ENCODE measurements around the gene DNAJC9. TPM values are rescaled to one million over a fixed set of nuclear protein-coding genes. Genes with fewer than 3 reads are reported as not detected.

Gene DNAJC9
- total RNA-seq, 4 donors from 2014 or later, result 13.8 to 47.0 (median 17.0) TPM

DNA sequence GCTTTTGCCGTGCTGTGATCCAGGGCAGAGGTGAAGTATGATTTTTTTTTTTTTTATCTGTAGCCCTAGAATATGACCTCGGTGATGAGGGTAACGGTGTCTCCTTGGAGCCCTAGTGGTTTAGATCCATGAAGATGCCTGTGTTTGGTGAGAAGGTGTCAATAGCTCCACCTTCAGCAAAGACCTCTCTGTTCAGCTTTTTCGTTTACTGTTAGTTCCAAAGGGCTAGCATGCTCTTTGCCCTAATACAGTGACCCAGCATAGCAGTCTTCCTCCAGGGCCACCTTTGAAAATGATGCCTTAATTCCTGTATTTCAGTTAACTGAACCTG, 6.1 kb upstream of the DNAJC9 start:
- no peak for DNase-seq
- TF ChIP-seq POLR2A (IDR thresholded peaks at IDR 0.05), result no peak
- TF ChIP-seq, protein P1, sequence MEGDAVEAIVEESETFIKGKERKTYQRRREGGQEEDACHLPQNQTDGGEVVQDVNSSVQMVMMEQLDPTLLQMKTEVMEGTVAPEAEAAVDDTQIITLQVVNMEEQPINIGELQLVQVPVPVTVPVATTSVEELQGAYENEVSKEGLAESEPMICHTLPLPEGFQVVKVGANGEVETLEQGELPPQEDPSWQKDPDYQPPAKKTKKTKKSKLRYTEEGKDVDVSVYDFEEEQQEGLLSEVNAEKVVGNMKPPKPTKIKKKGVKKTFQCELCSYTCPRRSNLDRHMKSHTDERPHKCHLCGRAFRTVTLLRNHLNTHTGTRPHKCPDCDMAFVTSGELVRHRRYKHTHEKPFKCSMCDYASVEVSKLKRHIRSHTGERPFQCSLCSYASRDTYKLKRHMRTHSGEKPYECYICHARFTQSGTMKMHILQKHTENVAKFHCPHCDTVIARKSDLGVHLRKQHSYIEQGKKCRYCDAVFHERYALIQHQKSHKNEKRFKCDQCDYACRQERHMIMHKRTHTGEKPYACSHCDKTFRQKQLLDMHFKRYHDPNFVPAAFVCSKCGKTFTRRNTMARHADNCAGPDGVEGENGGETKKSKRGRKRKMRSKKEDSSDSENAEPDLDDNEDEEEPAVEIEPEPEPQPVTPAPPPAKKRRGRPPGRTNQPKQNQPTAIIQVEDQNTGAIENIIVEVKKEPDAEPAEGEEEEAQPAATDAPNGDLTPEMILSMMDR (IDR thresholded peaks at IDR 0.05), result no peak
- no peaks in the 10 kb centered on the region for H3K27me3 ChIP-seq
- peak overlapping the region; percentile 84 to 92 (median 88) for H3K27ac ChIP-seq
- peak overlapping the region; percentile 67 to 79 (median 68) for H3K4me3 ChIP-seq
- no peaks in the 10 kb centered on the region for H3K9me3 ChIP-seq
- H3K4me1 ChIP-seq, result peaks cover 0 to 24% (median 8%) of the 10 kb centered on the region in 4 donors
- peaks cover 0 to 21% (median 0%) of the 10 kb centered on the region in 3 donors for H3K36me3 ChIP-seq

DNA sequence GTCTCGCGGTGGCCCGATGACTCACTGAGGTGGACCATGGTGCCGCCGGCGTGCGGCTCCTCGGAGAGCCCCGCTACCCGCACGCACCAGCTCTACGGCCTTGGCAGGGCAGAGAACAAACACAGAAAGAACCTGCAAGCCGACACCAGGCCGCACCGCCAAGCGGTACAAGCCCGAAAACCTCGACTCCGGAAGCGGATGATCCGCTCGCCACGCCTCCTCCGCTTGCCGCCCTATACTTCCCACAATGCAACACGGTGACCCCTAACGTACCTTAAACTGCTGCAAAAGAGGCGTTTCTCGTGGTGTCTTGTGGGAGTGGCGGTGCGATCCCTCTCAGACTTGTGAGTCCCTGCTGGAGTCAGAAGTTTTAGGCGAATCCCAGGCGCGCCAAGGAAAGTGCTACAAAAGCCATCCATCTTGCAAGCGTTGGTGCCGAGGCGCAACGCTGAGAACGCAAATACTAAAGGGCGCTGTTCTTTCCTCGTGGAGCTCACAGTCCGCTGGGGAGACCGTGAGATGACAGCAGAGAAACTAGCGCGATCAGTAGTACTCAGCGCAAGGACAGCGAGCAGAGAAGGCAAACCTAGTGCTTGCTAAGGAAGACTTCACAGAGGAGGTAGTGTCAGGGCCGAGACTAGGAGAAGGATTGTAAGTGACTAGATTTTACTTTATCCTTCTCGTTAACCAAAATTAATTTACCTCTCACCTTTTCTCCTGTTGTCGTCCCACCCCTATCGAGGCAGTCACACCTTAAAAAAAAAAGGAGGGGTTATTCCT, 5.6 kb upstream of the DNAJC9 start, which contains the start of gene MRPS16:
Gene MRPS16 (minus strand): TSS at position 200 of the 780 bp plus-strand sequence. CDS start 162 bp downstream, at position 38.
- Histone ChIP-seq H3K9me3 (no peaks in the 10 kb centered on the region), H3K4me3 (peak within 1 kb of the TSS; percentile 67 to 79 (median 68)), H3K27ac (peak within 1 kb of the TSS; percentile 84 to 92 (median 88)), H3K36me3 (peaks cover 0 to 21% (median 0%) of the 10 kb centered on the region in 3 donors), H3K27me3 (no peaks in the 10 kb centered on the region), H3K4me1 (peaks cover 0 to 28% (median 9%) of the 10 kb centered on the region in 4 donors)
- DNase-seq, result peak; percentile 93 to 98 (median 95)
- peak; percentile 72 to 76 for TF ChIP-seq POLR2A (IDR thresholded peaks at IDR 0.05)
- TF ChIP-seq, protein P1 (IDR thresholded peaks at IDR 0.05), result no peak

DNA sequence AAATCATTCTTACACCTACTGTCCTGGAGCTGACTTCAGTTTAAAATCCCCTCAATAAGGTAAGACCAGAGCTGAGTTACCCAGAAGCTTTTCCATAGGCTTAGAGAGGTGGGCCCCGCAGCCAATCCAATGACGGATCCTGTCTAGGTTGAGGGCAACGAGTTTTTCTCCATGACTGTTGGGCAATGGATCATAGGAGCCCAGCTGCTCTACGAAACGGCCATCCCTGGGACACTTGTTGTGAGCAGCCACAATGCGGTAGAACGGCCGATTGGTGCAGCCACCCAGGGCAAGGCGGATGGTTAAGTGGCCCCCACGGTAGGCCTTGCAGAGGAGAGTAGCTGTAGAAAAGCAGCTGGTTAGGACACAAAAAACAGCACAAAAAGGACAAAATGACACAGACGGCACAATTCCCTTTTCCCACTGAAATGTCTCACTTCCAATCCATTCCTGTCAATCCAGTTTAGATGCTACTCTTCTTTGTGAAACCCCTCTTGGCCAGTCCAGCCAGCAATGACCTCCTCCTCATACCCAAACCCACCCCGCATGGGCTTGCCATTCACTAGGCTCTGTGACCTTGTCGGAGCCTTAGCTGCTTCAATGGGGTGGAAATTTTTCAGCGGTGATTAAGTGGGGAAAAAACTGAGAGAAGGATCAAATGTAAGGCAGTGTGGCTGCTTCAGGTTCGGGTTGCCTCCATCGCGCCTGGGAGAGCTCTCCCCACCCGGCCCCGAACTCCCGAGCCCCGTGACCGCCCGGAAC, 4.8 kb upstream of the DNAJC9 start:
- TF ChIP-seq, protein P1 (IDR thresholded peaks at IDR 0.05), result no peak
- TF ChIP-seq POLR2A (IDR thresholded peaks at IDR 0.05), result no peak
- H3K27me3 ChIP-seq, result no peaks in the 10 kb centered on the region
- H3K4me3 ChIP-seq, result peak overlapping the region; percentile 67 to 79 (median 68)
- peaks cover 0 to 30% (median 10%) of the 10 kb centered on the region in 4 donors for H3K4me1 ChIP-seq
- H3K27ac ChIP-seq, result peak overlapping the region; percentile 84 to 92 (median 88)
- H3K36me3 ChIP-seq, result peaks cover 0 to 21% (median 0%) of the 10 kb centered on the region in 3 donors
- no peak for DNase-seq
- H3K9me3 ChIP-seq, result no peaks in the 10 kb centered on the region

DNA sequence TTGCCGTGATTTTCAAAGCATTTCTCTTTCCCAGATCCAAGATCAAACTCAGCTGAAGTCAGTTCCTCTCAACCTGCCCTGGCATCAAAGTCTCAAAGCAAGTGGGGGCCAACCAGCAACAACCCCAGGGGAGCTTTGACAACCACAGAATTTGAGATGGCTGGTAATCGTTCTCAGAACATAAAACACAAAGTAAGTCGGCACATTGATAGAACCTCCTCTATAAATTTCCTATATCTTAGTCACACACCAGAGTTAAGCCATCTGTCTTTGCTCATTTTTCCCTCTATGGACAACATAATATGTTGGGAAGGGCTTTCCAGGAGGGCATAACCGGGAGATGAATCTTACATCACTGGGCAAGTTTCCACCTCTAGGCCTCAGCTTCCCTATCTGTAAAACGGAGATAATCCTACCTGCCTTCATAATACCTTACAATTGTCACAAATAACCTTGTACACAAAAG, 1.2 kb upstream of the DNAJC9 start:
- no peaks in the 10 kb centered on the region for H3K27me3 ChIP-seq
- no peak overlapping the region for H3K4me3 ChIP-seq
- H3K27ac ChIP-seq, result peak overlapping the region in 1 of 4 donors; percentile 93
- no peaks in the 10 kb centered on the region for H3K9me3 ChIP-seq
- DNase-seq, result no peak
- H3K4me1 ChIP-seq, result peaks cover 0 to 39% (median 13%) of the 10 kb centered on the region in 4 donors
- H3K36me3 ChIP-seq, result peaks cover 0 to 32% (median 0%) of the 10 kb centered on the region in 3 donors
- TF ChIP-seq, protein P1 (IDR thresholded peaks at IDR 0.05), result no peak
- no peak for TF ChIP-seq POLR2A (IDR thresholded peaks at IDR 0.05)

DNA sequence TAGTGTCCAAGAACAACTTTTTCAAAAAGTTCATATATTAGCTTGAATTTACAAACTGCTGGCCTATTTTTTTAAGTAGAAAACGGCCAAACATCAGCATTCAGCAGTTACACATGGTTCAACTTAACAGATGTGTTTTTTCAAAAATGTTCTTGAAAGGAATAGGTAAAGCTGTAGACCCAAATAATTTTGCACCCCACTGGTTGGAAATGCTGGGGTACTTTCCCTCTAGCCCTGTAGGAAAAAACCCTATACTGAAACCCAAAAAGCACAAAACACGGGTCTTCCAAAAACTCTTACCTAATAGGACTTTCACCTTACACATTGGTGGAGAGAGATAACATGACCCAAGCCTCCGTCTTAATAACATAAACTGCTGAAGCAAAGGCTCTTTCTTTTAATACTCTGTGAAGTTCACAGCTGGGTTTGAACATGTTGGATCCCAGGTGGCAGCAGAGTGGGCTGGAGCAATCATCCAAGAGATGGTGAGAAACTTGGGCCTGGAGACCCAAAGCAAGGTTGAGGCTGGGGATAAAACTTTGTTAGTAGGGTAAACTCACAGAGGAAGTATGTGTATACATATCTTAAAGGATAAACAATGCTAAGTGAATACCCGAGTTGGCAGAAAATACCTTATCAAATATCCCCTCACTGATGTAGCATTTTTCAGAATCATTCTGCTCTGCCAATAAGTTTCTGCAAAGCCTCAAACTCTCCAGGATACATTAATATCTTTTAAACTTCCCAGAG, 629 bp upstream of the DNAJC9 start:
- no peak for DNase-seq
- no peak for TF ChIP-seq POLR2A (IDR thresholded peaks at IDR 0.05)
- TF ChIP-seq, protein P1 (IDR thresholded peaks at IDR 0.05), result no peak
- H3K27ac ChIP-seq, result peak overlapping the region; percentile 82 to 93 (median 88)
- no peaks in the 10 kb centered on the region for H3K27me3 ChIP-seq
- peaks cover 0 to 37% (median 13%) of the 10 kb centered on the region in 4 donors for H3K4me1 ChIP-seq
- H3K4me3 ChIP-seq, result peak overlapping the region; percentile 66 to 90 (median 82)
- peaks cover 0 to 38% (median 0%) of the 10 kb centered on the region in 3 donors for H3K36me3 ChIP-seq
- H3K9me3 ChIP-seq, result no peaks in the 10 kb centered on the region

All from Peyer's patch (tissue), 4 donors.